HT-29 (cell line): ENCODE results near the gene NT5C3B. TPM values are rescaled to one million over a fixed set of nuclear protein-coding genes. Genes with fewer than 3 reads are reported as not detected.
"Not testable (repeated sequence)": the region's sequence is repeated elsewhere in the genome, so short reads cannot be mapped to it uniquely, and the experiment has no call there.

Experiments
- DNase-seq: peaks from one replicate; pipeline ENCODE4 v3.0.0-alpha.2; 2015; ENCODE audit warnings: low spot score
- total RNA-seq: library from RNA; depleted of rRNA; stranded (reverse); fragments of >200 nt; shearing (Covaris generic); gene quantifications from 2 replicates; pipeline ENCODE4 v1.2.3, GENCODE V29; 2014

NT5C3B gene
- total RNA-seq, 1 experiment from 2014 or later: 39.0 TPM

DNA sequence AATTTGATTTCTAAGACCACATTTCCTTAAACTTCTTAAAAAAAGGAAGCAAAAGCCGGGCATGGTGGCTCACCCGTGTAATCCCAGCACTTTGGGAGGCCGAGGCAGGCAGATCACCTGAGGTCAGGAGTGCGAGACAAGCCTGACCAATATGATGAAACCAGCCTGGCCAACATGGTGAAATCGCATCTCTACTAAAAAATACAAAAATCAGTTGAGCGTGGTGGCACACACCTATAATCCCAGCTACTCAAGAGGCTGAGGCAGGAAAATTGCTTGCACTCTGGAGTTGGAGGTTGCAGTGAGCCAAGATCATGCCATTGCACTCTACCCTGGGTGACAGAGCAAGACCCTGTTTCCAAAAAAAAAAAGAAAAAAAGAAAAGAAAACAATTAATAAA, 4.7 kb upstream of the NT5C3B start:
- DNase-seq: not testable (repeated sequence)

DNA sequence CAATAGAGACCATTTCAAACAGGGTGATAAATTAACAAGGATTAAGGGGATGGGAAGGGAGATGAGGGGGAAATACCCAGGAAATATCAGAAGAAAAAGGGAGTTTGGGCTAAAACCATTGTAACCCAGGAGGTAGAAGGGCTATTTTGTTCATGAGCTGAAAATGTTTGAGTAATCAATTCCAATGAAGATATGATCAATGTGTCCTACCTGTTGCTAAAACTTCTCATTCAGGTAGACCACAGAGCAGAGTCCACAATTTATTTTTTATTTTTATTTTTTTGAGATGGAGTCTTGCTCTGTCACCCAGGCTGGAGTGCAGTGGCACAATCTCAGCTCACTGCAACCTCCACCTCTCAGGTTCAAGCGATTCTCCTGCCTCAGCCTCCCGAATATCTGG, 3.4 kb upstream of the NT5C3B start:
- not testable (repeated sequence) for DNase-seq

DNA sequence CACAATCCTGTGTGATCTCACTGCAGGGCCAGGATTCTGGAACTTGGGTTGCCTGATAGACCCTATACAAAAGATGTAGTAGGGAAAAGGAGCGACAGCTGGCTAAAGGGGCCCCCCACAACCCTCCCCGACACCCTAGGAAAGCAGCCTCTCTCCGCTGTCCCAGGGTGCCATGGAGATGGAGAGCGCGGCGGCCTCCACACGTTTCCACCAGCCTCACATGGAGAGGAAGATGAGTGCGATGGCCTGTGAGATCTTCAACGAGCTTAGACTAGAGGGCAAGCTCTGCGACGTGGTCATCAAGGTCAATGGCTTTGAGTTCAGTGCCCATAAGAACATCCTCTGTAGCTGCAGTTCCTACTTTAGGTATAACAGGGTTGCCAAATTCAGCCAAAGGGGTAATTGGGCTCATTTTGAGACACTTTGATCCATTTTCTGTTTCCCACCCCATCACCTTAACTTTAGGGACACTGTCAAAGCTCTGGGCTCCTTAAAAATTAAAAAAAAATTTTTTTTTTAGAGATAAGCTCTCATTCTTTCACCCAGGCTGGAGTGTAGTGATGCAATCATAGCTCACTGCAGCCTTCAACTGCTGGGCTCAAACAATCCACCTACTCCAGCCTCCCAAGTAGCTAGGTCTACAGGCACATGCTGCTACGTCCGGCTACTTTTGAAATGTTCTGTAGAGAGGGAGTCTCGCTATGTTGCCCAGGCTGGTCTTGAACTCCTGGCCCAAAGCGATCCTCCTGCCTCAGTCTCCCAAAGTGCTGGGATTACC, 1.9 kb upstream of the NT5C3B start, which contains the start of gene KLHL10:
TSS of gene KLHL10 (plus strand) at position 65 of the 778 bp plus-strand sequence. CDS start at position 173, 108 bp downstream.
- no peak for DNase-seq

DNA sequence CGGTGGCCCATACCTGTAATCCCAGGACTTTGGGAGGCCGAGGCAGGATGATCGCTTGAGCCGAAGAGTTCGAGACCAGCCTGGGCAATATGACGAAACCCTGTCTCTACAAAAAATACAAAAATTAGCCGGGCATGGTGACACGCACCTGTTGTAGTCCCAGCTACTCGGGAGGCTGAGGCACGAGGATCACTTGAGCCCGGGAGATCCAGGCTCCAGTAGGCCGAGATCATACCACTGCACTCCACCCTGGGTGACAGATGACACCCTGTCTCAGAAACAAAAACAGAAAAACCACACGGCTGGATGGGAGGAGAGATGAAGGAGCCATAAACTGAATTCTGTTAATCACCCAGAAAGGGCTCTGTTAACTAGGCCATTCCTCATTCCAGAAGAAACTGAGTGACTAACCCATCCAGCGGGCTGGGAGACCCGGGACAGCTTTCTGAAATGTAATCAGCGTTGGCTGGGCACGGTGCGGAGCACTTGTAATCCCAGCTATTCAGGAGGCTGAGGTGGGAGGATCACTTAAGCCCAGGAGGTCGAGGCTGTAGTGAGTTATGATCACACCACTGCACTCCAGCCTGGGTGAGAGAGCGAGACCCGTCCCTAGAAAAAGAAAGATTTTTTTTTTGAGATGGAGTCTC, 641 bp upstream of the NT5C3B start:
- DNase-seq: no peak

DNA sequence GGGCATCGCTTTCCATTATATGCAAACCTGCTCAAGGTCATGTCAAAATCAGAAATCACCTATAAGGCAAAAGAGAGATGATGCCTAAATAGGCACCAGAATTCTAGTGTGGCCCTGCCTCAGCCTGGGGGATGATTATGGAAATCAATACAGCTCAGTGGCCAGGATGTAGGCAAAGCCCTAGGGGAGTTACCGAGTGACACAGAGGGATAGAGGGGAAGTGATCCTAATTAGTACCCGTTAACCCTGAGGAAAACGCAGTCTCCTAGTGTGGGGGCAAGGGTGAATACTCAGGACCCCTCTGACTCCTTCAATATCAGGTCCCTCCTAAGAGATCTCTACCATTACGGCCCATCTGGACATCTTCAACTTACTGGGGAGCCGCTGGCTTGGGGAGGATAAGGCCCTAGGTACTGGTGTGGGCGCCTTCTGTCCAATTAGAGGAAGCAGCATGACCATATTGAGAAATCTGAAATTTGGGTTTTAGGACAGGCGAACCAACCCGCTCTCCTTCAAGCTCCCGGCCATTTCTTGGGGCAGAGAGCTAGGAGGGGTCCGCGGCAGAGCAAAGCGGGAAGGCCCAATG, 725 bp downstream of the NT5C3B start:
- DNase-seq: no peak

DNA sequence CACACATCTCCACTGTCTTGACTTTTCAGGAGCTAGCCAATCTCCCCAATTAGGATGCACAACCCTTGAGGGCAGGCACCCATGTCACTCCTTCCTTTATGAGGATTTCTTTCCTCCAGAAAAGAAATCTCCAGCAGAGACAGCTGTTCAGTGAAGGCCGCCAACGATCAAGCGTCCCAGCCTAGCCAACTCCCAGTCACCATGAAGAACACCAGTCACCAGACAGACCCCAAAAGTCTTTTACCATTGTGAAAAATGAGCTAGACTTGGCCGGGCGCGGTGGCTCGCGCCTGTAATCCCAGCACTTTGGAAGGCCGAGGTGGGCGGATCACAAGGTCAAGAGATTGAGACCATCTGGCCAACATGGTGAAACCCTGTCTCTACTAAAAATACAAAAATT, 6.1 kb downstream of the NT5C3B start:
- not testable (repeated sequence) for DNase-seq

DNA sequence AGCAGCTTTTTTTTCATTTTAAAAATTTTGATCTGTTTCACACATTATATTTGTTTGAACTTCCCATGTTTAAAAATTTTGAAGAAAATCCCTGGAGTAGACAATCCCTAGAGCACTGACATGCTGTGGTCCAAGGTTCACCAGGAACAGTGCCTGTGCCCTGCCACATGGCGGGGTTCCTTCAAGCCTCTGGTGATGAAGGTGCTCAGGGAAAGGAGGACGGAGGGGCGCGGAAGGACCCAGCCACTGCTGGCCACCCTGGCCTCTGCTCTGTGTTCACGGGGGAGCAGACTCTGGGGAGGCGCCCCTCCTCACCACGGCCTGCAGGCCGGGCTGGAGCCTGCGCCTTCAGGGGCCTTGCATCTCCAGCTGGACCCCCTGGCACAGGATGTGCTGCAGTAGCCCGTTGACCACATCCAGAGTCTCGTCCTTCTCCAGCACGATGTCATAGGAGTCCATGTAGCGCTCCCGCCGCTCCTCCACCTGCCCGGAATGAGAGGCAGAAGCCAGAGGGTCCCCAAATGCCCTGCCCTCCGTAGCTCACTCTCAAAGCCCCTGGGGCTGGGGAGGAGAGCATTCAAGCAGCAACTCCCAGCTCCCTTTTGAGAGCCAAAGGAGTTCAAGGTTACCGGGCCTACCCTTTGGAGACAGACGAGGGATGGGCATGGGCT, 10.7 kb downstream of the NT5C3B start:
- DNase-seq: no peak

DNA sequence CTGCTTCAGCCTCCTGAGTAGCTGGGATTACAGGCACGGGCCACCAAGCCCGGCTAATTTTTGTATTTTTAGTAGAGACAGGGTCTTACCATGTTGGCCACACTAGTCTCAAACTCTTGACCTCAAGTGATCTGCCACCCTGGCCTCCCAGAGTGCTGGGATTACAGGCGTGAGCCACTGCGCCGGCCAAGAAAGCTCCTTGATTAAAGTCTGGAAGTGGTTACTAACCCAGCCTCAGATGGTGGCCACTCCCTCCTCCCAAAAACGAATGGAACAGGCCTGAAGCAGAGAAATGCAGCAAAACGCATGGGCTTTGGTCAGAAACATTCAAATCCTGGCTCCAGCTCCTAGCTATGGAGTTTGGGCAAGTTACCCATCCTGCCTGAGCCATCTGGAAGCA, 11.9 kb downstream of the NT5C3B start:
- DNase-seq: no peak

DNA sequence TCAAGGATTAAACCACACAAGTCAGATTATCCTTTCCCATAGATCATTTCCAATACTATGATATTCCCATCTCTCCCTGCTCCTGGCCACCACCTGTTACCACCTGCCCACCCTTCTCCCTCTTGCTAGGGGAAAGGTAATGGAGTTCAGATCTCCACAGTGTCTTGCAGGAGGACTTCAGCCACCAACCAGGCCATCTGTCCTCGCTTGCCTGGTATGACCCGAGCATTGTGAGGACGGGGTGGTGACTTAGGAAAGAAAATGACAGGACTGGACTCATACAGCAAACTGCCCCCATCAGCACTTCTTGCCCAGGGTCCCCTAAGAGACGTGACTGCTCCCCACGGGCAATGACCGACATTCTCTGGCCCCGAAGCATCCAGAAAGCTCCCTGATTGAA, 12.5 kb downstream of the NT5C3B start:
- no peak for DNase-seq

DNA sequence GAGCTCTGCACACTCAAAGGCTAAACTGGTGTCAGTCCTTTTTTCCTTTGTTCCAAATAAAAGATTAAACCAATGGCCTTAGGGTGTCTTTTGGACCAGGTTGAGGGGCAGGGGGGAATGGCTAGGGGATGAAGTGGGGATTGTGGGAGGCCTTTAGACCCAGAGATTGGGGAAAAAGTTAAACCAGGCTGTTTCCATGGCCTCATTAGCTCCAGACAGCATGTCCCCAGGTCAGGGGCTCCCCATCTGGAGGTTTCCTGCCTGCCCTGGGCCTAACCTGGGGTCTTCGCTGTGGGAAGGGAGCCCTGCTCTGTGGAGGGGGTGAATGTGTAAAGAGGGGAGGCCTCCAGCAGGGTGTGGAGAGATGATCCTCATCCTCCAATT, 12.9 kb downstream of the NT5C3B start:
- no peak for DNase-seq

DNA sequence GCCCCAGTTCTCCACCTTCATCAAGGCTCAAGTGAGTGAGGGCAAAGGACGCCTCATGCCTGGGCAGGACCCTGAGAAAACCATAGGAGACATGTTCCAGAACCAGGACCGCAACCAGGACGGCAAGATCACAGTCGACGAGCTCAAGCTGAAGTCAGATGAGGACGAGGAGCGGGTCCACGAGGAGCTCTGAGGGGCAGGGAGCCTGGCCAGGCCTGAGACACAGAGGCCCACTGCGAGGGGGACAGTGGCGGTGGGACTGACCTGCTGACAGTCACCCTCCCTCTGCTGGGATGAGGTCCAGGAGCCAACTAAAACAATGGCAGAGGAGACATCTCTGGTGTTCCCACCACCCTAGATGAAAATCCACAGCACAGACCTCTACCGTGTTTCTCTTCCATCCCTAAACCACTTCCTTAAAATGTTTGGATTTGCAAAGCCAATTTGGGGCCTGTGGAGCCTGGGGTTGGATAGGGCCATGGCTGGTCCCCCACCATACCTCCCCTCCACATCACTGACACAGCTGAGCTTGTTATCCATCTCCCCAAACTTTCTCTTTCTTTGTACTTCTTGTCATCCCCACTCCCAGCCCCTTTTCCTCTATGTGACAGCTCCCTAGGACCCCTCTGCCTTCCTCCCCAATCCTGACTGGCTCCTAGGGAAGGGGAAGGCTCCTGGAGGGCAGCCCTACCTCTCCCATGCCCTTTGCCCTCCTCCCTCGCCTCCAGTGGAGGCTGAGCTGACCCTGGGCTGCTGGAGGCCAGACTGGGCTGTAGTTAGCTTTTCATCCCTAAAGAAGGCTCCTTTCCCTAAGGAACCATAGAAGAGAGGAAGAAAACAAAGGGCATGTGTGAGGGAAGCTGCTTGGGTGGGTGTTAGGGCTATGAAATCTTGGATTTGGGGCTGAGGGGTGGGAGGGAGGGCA, 13.6 kb downstream of the NT5C3B start:
- no peak for DNase-seq

DNA sequence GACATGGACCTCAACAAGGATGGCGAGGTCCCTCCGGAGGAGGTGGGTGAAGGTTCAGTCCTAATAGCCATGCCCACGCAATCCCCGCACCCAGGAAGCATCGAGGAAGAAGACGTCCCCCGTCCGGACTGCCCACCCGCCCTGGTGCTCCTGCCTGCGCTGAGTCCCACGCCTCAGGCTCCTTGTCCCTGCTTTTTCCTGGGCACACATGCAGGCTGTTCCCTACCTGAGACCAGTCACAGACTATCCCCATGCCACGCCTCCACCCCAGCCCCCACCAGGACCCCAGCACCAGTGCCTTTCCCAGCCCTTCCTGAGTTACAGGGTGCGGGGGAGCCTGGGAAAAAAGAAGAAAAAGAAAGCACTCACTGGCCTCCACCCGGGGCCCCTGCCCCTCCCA, 14.3 kb downstream of the NT5C3B start:
- no peak for DNase-seq

DNA sequence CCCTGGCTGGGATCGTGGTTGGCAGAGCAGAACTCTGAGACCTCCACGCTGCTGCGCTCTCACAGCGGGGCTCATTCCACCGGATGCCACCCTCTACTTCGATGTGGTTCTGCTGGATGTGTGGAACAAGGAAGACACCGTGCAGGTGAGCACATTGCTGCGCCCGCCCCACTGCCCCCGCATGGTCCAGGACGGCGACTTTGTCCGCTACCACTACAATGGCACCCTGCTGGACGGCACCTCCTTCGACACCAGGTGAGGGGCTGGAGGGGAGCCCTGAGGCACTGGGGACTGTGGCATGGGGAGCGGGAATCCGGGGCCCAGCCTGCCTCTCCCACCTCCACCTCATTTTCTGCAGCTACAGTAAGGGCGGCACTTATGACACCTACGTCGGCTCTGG, 18.0 kb downstream of the NT5C3B start:
- DNase-seq: no peak

DNA sequence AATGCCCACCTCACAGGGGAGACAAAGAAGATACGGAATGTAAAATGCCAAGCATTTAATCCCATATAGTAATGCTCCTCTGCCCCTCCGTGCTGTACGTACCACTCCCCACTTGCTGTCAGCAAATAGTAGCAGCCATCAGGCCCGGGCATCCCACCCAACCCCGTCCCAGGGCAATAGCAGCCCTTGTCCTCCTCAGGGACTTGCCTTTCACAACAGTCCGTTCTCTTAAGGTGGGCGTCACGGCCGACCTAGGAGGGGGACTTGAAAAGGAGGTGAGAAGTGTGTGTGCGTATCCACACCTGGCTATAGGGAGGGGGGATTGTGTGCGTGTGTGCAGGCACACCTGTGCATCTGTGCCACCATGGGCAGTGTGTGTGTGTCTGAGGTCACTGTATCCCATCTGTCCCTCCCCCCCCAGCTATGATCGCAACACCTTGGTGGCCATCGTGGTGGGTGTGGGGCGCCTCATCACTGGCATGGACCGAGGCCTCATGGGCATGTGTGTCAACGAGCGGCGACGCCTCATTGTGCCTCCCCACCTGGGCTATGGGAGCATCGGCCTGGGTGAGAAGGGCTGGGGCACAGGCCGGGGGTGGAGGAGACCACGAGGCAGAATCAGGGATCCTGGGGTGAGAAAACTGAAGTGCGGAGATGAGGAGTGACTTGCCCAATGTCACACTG, 19.3 kb downstream of the NT5C3B start:
- no peak for DNase-seq

DNA sequence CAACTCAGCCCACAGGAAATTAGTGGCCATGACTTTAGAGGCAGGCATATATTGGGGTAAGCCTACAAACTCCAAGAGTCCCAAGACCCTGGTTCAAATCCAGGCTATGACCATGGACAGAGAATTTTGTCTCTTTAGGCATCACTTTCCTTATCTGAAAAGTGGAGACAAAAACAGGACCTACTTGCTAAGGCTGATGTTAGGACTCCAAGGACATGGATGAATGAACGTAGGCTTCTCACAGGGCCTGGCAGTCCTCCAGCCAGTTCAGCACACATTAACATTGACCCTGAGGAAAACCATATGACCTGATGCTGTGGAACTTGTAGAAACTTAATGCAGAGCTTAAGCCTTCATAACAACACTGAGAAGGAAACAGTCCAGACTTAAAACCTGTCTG, 21.8 kb downstream of the NT5C3B start:
- no peak for DNase-seq

DNA sequence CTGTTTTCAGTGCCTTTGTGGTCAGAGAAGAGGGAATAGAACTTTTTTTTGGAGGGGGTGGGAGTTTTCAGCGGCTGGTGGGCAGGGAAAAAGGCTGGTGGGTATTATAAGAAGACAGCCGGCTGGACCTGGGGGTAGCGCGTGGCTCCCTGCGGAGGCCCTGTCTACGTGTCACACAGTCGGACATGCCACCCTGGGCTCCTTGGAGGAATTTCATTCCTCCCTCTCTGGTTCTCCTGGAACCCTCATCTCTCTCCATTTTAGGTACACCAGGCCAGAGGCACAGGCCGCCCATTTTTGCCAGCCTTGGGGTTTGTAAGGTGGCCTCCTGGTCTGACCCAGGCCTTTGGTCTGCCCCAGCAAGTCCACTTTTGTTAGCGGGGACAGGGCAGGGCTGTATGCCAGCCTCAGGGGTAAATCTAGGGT, 22.3 kb downstream of the NT5C3B start:
- no peak for DNase-seq

DNA sequence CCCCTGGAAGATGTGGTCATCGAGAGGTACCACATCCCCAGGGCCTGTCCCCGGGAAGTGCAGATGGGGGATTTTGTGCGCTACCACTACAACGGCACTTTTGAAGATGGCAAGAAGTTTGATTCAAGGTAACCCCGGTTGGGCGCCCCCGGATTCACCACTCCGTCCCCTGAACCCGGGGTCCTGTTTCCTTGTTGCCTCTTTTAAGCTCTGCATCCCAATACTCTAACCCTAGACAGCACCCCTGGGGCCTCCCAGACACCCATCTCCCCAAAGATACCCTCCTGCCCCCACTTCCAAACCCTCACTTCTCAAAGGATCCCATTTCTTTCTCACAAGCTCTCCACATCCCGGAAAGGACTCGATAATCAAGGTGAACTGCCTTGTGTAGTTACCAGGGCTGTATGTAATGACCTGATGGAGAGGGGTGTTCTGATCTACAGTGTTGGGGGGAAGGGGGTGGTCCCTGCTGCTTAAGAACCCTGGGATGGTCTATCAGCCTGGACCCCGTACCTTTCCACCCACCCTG, 22.8 kb downstream of the NT5C3B start:
- no peak for DNase-seq

DNA sequence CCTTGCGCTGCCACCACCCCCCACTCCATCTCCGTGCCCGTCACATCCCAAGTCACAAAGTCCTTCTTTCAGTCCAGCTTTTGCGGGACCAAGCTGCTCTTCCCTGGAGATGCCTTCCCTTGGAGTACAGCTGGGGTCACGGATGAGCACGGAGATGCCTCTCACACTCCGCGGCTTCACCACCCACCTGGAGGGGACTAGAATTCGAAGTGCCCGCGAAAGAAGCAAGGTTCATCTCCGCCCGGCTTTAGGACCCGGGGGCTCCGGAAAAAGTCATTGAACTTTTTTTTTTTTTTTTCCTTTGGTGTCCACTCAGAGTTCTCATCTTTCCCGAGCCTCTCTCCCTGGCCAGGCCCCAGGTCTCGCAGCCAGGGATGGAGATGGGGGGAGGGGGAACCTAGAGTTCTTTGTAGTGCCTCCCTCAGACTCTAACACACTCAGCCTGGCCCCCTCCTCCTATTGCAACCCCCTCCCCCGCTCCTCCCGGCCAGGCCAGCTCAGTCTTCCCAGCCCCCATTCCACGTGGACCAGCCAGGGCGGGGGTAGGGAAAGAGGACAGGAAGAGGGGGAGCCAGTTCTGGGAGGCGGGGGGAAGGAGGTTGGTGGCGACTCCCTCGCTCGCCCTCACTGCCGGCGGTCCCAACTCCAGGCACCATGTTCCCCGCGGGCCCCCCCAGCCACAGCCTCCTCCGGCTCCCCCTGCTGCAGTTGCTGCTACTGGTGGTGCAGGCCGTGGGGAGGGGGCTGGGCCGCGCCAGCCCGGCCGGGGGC, 23.5 kb downstream of the NT5C3B start, which contains the start of gene FKBP10:
TSS of gene FKBP10 (plus strand) at position 624 of the 771 bp plus-strand sequence. CDS start at position 655, 31 bp downstream.
- peak; percentile 73 for DNase-seq
